Endothelial cell (in vitro differentiated cells): ENCODE data around the gene ERLIN1. TPM values are rescaled to one million over a fixed set of nuclear protein-coding genes. Genes with fewer than 3 reads are reported as not detected.

Source experiments
- DNase-seq: peaks from one replicate; pipeline ENCODE4 v3.0.0; 2021; ENCODE audit warnings: low spot score
- H3K27ac Mint-ChIP-seq: one replicate; pipeline ENCODE4 v1.8.0; 2021; ENCODE audit warnings: mixed read lengths, inconsistent platforms; ENCODE audit not compliant: unreplicated experiment
- H3K27me3 Mint-ChIP-seq: one replicate; pipeline ENCODE4 v1.8.0; 2021; ENCODE audit warnings: mild to moderate bottlenecking, moderate library complexity, mixed read lengths, inconsistent platforms; ENCODE audit not compliant: unreplicated experiment
- H3K36me3 Mint-ChIP-seq: one replicate; pipeline ENCODE4 v1.8.0; 2021; ENCODE audit warnings: mild to moderate bottlenecking, low read depth, mixed read lengths, inconsistent platforms; ENCODE audit not compliant: unreplicated experiment
- H3K4me1 Mint-ChIP-seq: one replicate; pipeline ENCODE4 v1.8.0; 2021; ENCODE audit warnings: mild to moderate bottlenecking, mixed read lengths, inconsistent platforms; ENCODE audit not compliant: unreplicated experiment
- H3K4me3 Mint-ChIP-seq: one replicate; pipeline ENCODE4 v1.8.0; 2021; ENCODE audit warnings: mild to moderate bottlenecking, mixed read lengths, inconsistent platforms; ENCODE audit not compliant: unreplicated experiment
- H3K9me3 Mint-ChIP-seq: one replicate; pipeline ENCODE4 v1.8.0; 2021; ENCODE audit warnings: mixed read lengths, inconsistent platforms; ENCODE audit not compliant: unreplicated experiment
- CTCF ChIP-seq: fragments of 200-600 bp; sonication (generic); IDR thresholded peaks from one replicate; pipeline ENCODE4 v1.5.0; 2021; ENCODE audit warnings: antibody characterized with exemption; ENCODE audit not compliant: unreplicated experiment
- total RNA-seq: library from RNA; stranded (reverse); fragmentation: NEBNext Ultra II Directional; extraction: Animal tissue kit (Norgen Biotek cat#: 25700); gene quantifications from one replicate; pipeline ENCODE4 v1.2.1, GENCODE V29; 2021; ENCODE audit not compliant: unreplicated experiment

The ERLIN1 gene
- total RNA-seq, 1 donor from 2014 or later: 30.4 TPM

- peaks cover 20% of the 10 kb centered on the region for H3K36me3 Mint-ChIP-seq
Measured at GRCh38 chr10:100157156-100157555, 28.7 kb downstream of the ERLIN1 start.

DNA sequence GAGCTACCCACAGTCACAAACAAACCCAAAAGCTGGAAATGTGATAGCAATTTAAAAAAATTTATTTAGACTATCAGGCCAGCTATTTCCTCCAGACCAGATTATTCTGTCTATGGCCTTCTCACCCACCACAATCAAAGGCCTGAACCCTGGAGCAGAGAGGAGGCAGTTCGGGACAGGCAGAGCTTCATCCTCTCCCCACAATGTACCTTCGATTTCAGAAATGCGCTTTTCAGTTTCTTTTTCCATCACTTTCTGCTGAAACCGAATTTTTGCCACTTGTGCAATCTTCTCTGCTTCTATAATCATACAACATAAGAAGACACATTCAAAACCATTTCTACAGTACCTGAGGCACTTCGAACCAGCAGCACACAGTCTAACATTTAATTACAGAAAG lies 29.9 kb downstream of the ERLIN1 start:
- H3K36me3 Mint-ChIP-seq: peaks cover 30% of the 10 kb centered on the region
- no peaks in the 10 kb centered on the region for H3K9me3 Mint-ChIP-seq
- no peak for TF ChIP-seq CTCF
- no peak overlapping the region for H3K4me3 Mint-ChIP-seq
- no peak for DNase-seq
- H3K4me1 Mint-ChIP-seq: no peaks in the 10 kb centered on the region
- no peak overlapping the region for H3K27ac Mint-ChIP-seq
- H3K27me3 Mint-ChIP-seq: no peaks in the 10 kb centered on the region

More at GRCh38 chr10:100157156-100157555, 28.7 kb downstream of the ERLIN1 start:
- no peaks in the 10 kb centered on the region for H3K27me3 Mint-ChIP-seq
- no peak for DNase-seq
- H3K9me3 Mint-ChIP-seq: no peaks in the 10 kb centered on the region
- no peak for TF ChIP-seq CTCF
- no peak overlapping the region for H3K4me3 Mint-ChIP-seq
- H3K4me1 Mint-ChIP-seq: no peaks in the 10 kb centered on the region
- H3K27ac Mint-ChIP-seq: no peak overlapping the region

DNA sequence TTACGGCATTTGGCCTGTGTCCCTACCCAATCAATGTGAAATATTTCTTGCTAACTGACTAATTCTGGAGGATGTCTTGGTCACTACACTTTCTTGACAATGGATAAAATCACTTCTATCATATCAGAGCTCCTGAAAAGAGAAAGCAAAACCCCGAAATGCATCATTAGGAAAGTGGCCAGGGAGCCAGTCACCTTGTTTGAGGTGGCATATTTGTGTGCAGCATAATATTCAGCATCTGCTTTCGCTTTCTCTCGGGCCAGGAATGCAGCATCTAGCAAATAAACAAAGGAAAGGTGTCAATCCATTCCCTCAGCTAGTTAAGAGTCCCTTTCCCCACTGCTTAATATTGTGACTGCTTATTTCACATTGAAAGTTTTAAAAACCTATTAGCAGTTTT lies 31.2 kb downstream of the ERLIN1 start:
- no peak for DNase-seq
- no peak overlapping the region for H3K27ac Mint-ChIP-seq
- H3K9me3 Mint-ChIP-seq: no peaks in the 10 kb centered on the region
- TF ChIP-seq CTCF: no peak
- H3K4me1 Mint-ChIP-seq: peaks cover 1% of the 10 kb centered on the region
- H3K4me3 Mint-ChIP-seq: no peak overlapping the region
- peaks cover 30% of the 10 kb centered on the region for H3K36me3 Mint-ChIP-seq
- no peaks in the 10 kb centered on the region for H3K27me3 Mint-ChIP-seq

DNA sequence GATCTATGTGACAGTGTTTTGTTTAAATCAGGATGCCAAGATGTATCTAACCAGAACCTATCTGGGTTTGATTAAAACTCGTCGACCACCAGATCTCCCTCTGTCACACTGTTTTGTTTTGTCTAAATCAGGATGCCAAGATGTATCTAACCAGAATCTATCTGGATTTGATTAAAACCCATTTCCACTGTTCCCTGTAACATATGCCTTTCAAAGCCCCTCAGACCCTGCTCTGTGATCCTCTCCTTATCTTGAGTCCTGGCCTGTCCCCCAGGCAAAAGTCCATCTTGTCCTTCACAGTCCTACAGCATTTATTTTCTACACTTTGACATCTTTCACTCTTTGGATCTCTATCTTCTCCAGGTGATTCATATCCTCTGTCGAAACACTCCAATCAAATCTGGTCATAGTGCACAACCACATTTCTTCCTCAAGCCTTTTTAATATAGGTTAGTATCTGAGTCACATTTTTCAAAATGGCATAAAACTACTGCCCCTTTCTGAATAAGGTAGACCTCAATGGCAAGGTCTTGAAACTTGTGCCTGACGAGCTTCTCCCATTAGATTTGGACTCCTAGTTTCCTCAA lies 32.5 kb downstream of the ERLIN1 start:
- Mint-ChIP-seq H3K27me3 (no peaks in the 10 kb centered on the region), H3K9me3 (no peaks in the 10 kb centered on the region), H3K27ac (peak overlapping the region; percentile 21), H3K4me1 (peaks cover 2% of the 10 kb centered on the region), H3K4me3 (peak overlapping the region; percentile 8), H3K36me3 (peaks cover 35% of the 10 kb centered on the region)
- no peak for TF ChIP-seq CTCF
- DNase-seq: no peak

GRCh38 chr10:100151723-100152300 lies 34.0 kb downstream of the ERLIN1 start:
- H3K36me3 Mint-ChIP-seq: peaks cover 35% of the 10 kb centered on the region

More at GRCh38 chr10:100151723-100152300, 34.0 kb downstream of the ERLIN1 start:
- DNase-seq: no peak
- Mint-ChIP-seq H3K9me3 (no peaks in the 10 kb centered on the region), H3K27me3 (no peaks in the 10 kb centered on the region), H3K4me1 (peaks cover 2% of the 10 kb centered on the region), H3K27ac (no peak overlapping the region), H3K4me3 (no peak overlapping the region)
- TF ChIP-seq CTCF: no peak
